H9 (cell line): Measurements from ENCODE around the gene S100A7. TPM values are rescaled to one million over a fixed set of nuclear protein-coding genes. Genes with fewer than 3 reads are reported as not detected.

Experiments
- DNase-seq: peaks from one replicate; pipeline ENCODE4 v3.0.0-alpha.2; 2017
- H2AFZ ChIP-seq: one replicate; pipeline ENCODE4 v1.6.1; 2013; ENCODE audit warnings: mild to moderate bottlenecking, low read length, control low read depth, moderate library complexity
- H2AK5ac ChIP-seq: 2 replicates; pipeline ENCODE4 v1.6.1; 2013; ENCODE audit warnings: low read length, control low read depth, mixed read lengths; ENCODE audit not compliant: insufficient read length
- H2BK120ac ChIP-seq: one replicate; pipeline ENCODE4 v1.6.1; 2013; ENCODE audit warnings: low read depth, mild to moderate bottlenecking, low read length, control low read depth, inconsistent platforms; ENCODE audit not compliant: poor library complexity, severe bottlenecking
- H2BK12ac ChIP-seq: 2 replicates; pipeline ENCODE4 v1.6.1; 2013; ENCODE audit warnings: low read length, control low read depth, mixed read lengths, low read depth; ENCODE audit not compliant: insufficient read length
- H2BK15ac ChIP-seq: 2 replicates; pipeline ENCODE4 v1.6.1; 2013; ENCODE audit warnings: low read depth, low read length, control low read depth
- H2BK20ac ChIP-seq: one replicate; pipeline ENCODE4 v1.6.1; 2013; ENCODE audit warnings: low read depth, mild to moderate bottlenecking, low read length, control low read depth, inconsistent platforms; ENCODE audit not compliant: poor library complexity, severe bottlenecking
- H2BK5ac ChIP-seq: 2 replicates; pipeline ENCODE4 v1.6.1; 2013; ENCODE audit warnings: low read length, control low read depth, mixed read lengths; ENCODE audit not compliant: insufficient read length
- H3K14ac ChIP-seq: 2 replicates; pipeline ENCODE4 v1.6.1; 2013; ENCODE audit warnings: low read length, control low read depth; ENCODE audit not compliant: insufficient read depth
- H3K18ac ChIP-seq: 2 replicates; pipeline ENCODE4 v1.6.1; 2013; ENCODE audit warnings: low read depth, mild to moderate bottlenecking, mixed read lengths, low read length, control low read depth; ENCODE audit not compliant: insufficient read length
- H3K23ac ChIP-seq: 2 replicates; pipeline ENCODE4 v1.6.1; 2013; ENCODE audit warnings: low read length, control low read depth, mixed read lengths, low read depth; ENCODE audit not compliant: insufficient read length
- H3K23me2 ChIP-seq: 2 replicates; pipeline ENCODE4 v1.6.1; 2013; ENCODE audit warnings: low read depth, mild to moderate bottlenecking, mixed read lengths, low read length, control low read depth; ENCODE audit not compliant: insufficient read length, poor library complexity, severe bottlenecking
- H3K27ac ChIP-seq: 2 replicates; pipeline ENCODE4 v1.5.1; 2013; ENCODE audit warnings: low read length, control low read depth, mixed read lengths, low read depth; ENCODE audit not compliant: insufficient read length
- H3K27me3 ChIP-seq: 2 replicates; pipeline ENCODE4 v1.6.1; 2013; ENCODE audit warnings: low read length, control low read depth, inconsistent platforms; ENCODE audit not compliant: insufficient read depth
- H3K4ac ChIP-seq: 2 replicates; pipeline ENCODE4 v1.6.1; 2013; ENCODE audit warnings: low read depth, mild to moderate bottlenecking, control low read depth, inconsistent platforms, low read length, moderate library complexity
- H3K4me1 ChIP-seq: 2 replicates; pipeline ENCODE4 v1.6.1; 2013; ENCODE audit warnings: low read length, control low read depth, inconsistent platforms; ENCODE audit not compliant: insufficient read depth
- H3K4me2 ChIP-seq: 2 replicates; pipeline ENCODE4 v1.6.1; 2013; ENCODE audit warnings: low read length, control low read depth, mixed read lengths; ENCODE audit not compliant: insufficient read length, insufficient read depth
- H3K56ac ChIP-seq: 2 replicates; pipeline ENCODE4 v1.6.1; 2013; ENCODE audit warnings: low read depth, mild to moderate bottlenecking, mixed read lengths, low read length, control low read depth; ENCODE audit not compliant: insufficient read length
- H3K79me1 ChIP-seq: 2 replicates; pipeline ENCODE4 v1.6.1; 2013; ENCODE audit warnings: low read depth, mild to moderate bottlenecking, moderate library complexity, low read length, control low read depth, inconsistent platforms; ENCODE audit not compliant: insufficient read depth, poor library complexity, severe bottlenecking
- H3K79me2 ChIP-seq: 2 replicates; pipeline ENCODE4 v1.6.1; 2013; ENCODE audit warnings: low read length, control low read depth, inconsistent platforms; ENCODE audit not compliant: insufficient read depth
- H3K9ac ChIP-seq: 2 replicates; pipeline ENCODE4 v1.6.1; 2013; ENCODE audit warnings: low read length, control low read depth, mixed read lengths; ENCODE audit not compliant: insufficient read length; ENCODE audit errors: extremely low read depth
- H3K9me3 ChIP-seq: one replicate; pipeline ENCODE4 v1.6.1; 2013; ENCODE audit warnings: low read depth, low read length, inconsistent platforms; ENCODE audit not compliant: control insufficient read depth
- H3T11ph ChIP-seq: one replicate; pipeline ENCODE4 v1.6.1; 2013; ENCODE audit warnings: mild to moderate bottlenecking, low read length, control low read depth, inconsistent platforms
- H4K20me1 ChIP-seq: one replicate; pipeline ENCODE4 v1.6.1; 2013; ENCODE audit not compliant: control insufficient read depth, insufficient read length, insufficient read depth
- H4K5ac ChIP-seq: 2 replicates; pipeline ENCODE4 v1.6.1; 2013; ENCODE audit warnings: low read depth, mild to moderate bottlenecking, mixed read lengths, low read length, control low read depth; ENCODE audit not compliant: insufficient read length
- H4K8ac ChIP-seq: replicated peaks from 2 replicates; pipeline ENCODE4 v1.6.1; 2013; ENCODE audit warnings: low read length, control low read depth, mixed read lengths, low read depth; ENCODE audit not compliant: insufficient read length
- H4K91ac ChIP-seq: 2 replicates; pipeline ENCODE4 v1.6.1; 2013; ENCODE audit warnings: low read depth, mild to moderate bottlenecking, moderate library complexity, mixed read lengths, low read length, control low read depth; ENCODE audit not compliant: insufficient read length
- H3K27ac Mint-ChIP-seq, 3 experiments: 2 replicates in 2 of 3; 3 replicates in 1 of 3; pipeline ENCODE4 v1.8.0; 2020 to 2021; ENCODE audit warnings: mixed read lengths in 3 of 3, mild to moderate bottlenecking in 1 of 3, moderate library complexity in 1 of 3
- H3K27me3 Mint-ChIP-seq: 2 replicates; pipeline ENCODE4 v1.8.0; 2021; ENCODE audit warnings: low read depth, mild to moderate bottlenecking, moderate library complexity, mixed read lengths
- H3K36me3 Mint-ChIP-seq, 3 experiments: 2 replicates in 2 of 3; 3 replicates in 1 of 3; pipeline ENCODE4 v1.8.0; 2020 to 2021; ENCODE audit warnings: low read depth in 3 of 3, mixed read lengths in 3 of 3; ENCODE audit not compliant: insufficient read depth in 1 of 3
- H3K4me1 Mint-ChIP-seq, 2 experiments: 2 replicates each; pipeline ENCODE4 v1.8.0; 2020; ENCODE audit warnings: mixed read lengths in 2 of 2
- H3K4me3 Mint-ChIP-seq, 2 experiments: 2 replicates in 1 of 2; 3 replicates in 1 of 2; pipeline ENCODE4 v1.8.0; 2020 to 2021; ENCODE audit warnings: mild to moderate bottlenecking in 2 of 2, mixed read lengths in 2 of 2, moderate library complexity in 1 of 2
- H3K9me3 Mint-ChIP-seq, 2 experiments: 2 replicates in 1 of 2; 3 replicates in 1 of 2; pipeline ENCODE4 v1.8.0; 2020; ENCODE audit warnings: mild to moderate bottlenecking in 2 of 2, mixed read lengths in 2 of 2, moderate library complexity in 1 of 2
- WGBS: extraction: QIAGEN DNeasy Blood & Tissue Kit; methylation state at CpG from one replicate; pipeline ENCODE4 v1.1.7; 2013; ENCODE audit warnings: missing lambda C conversion rate, low lambda C conversion rate, mixed read lengths; ENCODE audit not compliant: insufficient read length; ENCODE audit errors: extremely low coverage; 5-methylcytosine and 5-hydroxymethylcytosine counted together
- total RNA-seq: library from RNA; stranded (reverse); gene quantifications from 2 replicates; pipeline ENCODE4 v1.2.1, GENCODE V29; 2021
- TF ChIP-seq, protein P1 (sequence below): fragments of 200-600 bp; sonication (generic); conservative IDR thresholded peaks from 3 replicates; pipeline ENCODE4 v1.8.0; 2021; ENCODE audit warnings: antibody characterized with exemption, mild to moderate bottlenecking

Gene S100A7
- total RNA-seq, 1 experiment from 2014 or later, result not detected

GRCh38 chr1:153432874-153433681 is 27.4 kb downstream of the S100A7 start:
- Histone ChIP-seq H2BK15ac (no peak overlapping the region), H3K9ac (no peak overlapping the region), H2BK12ac (no peak overlapping the region), H3K14ac (no peak overlapping the region), H3K79me1 (no peaks in the 10 kb centered on the region), H3K18ac (no peak overlapping the region), H4K8ac (no peak overlapping the region), H3T11ph (no peak overlapping the region), H3K27ac (no peak overlapping the region), H2AK5ac (no peak overlapping the region), H4K20me1 (no peaks in the 10 kb centered on the region), H3K23ac (no peak overlapping the region), H2BK20ac (no peak overlapping the region), H3K9me3 (no peaks in the 10 kb centered on the region), H3K79me2 (no peaks in the 10 kb centered on the region), H4K5ac (no peak overlapping the region), H2BK120ac (no peak overlapping the region), H3K23me2 (no peaks in the 10 kb centered on the region), H3K4me1 (no peaks in the 10 kb centered on the region), H3K56ac (no peak overlapping the region), H3K4ac (no peak overlapping the region), H2AFZ (no peak overlapping the region), H2BK5ac (no peak overlapping the region), H4K91ac (no peak overlapping the region), H3K4me2 (no peak overlapping the region), H3K27me3 (no peaks in the 10 kb centered on the region; the same call in 1 of the 2 replicates)
- WGBS, result no CpG with 5 or more reads among the region's 9 CpGs
- H3K9me3 Mint-ChIP-seq, result peaks cover 0 to 3% of the 10 kb centered on the region in 2 experiments; a peak in 1 of 5 replicates
- peaks cover 5% of the 10 kb centered on the region for H3K27me3 Mint-ChIP-seq
- H3K27ac Mint-ChIP-seq, result no peak overlapping the region
- TF ChIP-seq, protein P1, sequence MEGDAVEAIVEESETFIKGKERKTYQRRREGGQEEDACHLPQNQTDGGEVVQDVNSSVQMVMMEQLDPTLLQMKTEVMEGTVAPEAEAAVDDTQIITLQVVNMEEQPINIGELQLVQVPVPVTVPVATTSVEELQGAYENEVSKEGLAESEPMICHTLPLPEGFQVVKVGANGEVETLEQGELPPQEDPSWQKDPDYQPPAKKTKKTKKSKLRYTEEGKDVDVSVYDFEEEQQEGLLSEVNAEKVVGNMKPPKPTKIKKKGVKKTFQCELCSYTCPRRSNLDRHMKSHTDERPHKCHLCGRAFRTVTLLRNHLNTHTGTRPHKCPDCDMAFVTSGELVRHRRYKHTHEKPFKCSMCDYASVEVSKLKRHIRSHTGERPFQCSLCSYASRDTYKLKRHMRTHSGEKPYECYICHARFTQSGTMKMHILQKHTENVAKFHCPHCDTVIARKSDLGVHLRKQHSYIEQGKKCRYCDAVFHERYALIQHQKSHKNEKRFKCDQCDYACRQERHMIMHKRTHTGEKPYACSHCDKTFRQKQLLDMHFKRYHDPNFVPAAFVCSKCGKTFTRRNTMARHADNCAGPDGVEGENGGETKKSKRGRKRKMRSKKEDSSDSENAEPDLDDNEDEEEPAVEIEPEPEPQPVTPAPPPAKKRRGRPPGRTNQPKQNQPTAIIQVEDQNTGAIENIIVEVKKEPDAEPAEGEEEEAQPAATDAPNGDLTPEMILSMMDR, result no peak
- H3K4me3 Mint-ChIP-seq, result no peak overlapping the region
- H3K4me1 Mint-ChIP-seq, result no peaks in the 10 kb centered on the region
- H3K36me3 Mint-ChIP-seq, result no peaks in the 10 kb centered on the region
- no peak for DNase-seq
